BJ (cell line): ENCODE data around the gene NBEAL2. TPM values are rescaled to one million over a fixed set of nuclear protein-coding genes. Genes with fewer than 3 reads are reported as not detected.

ENCODE experiments used
- CTCF ChIA-PET: fragments of 350-600 bp; formaldehyde crosslinking; extraction: SDS; loops from one replicate; lab custom pipeline; 2021; ENCODE audit warnings: antibody characterized with exemption, inconsistent platforms; lab: Yijun Ruan, JAX
- POLR2A ChIA-PET: fragments of 300-600 bp; sonication (Branson Sonifier 250); formaldehyde crosslinking; extraction: SDS; loops from one replicate; lab custom pipeline; 2021; ENCODE audit warnings: antibody characterized with exemption; lab: Charles Lee
- DNase-seq: peaks from one replicate; pipeline ENCODE4 v3.0.0-alpha.2; 2011; ENCODE audit warnings: low read depth
- H3K27me3 ChIP-seq: 2 replicates; pipeline ENCODE4 v1.6.0; 2011; ENCODE audit warnings: low read length; ENCODE audit not compliant: control insufficient read depth, insufficient read depth
- H3K36me3 ChIP-seq: 2 replicates; pipeline ENCODE4 v1.5.1; 2011; ENCODE audit warnings: low read length; ENCODE audit not compliant: control insufficient read depth, insufficient read depth
- H3K4me3 ChIP-seq: 2 replicates; pipeline ENCODE4 v1.5.1; 2011; ENCODE audit warnings: low read depth, mild to moderate bottlenecking, control low read depth, low read length
- CTCF ChIP-seq: IDR thresholded peaks from 2 replicates; pipeline ENCODE4 v1.5.1; 2011; ENCODE audit warnings: low read depth, mild to moderate bottlenecking, control low read depth, inconsistent platforms, low read length, moderate library complexity; ENCODE audit not compliant: insufficient read depth
- polyA plus RNA-seq: library from polyadenylated mRNA; depleted of rRNA; stranded (reverse); fragments of >200 nt; gene quantifications from 2 replicates; pipeline ENCODE4 v1.2.3, GENCODE V29; 2011

The NBEAL2 gene
- polyA plus RNA-seq, 1 experiment = 5.1 TPM

GRCh38 chr3:46996689-46997452 is 17.4 kb downstream of the NBEAL2 start:
- Histone ChIP-seq H3K36me3 (peaks cover 2% of the 10 kb centered on the region; the same call in 1 of the 2 replicates), H3K27me3 (no peaks in the 10 kb centered on the region), H3K4me3 (no peak overlapping the region)
- no peak for DNase-seq
- TF ChIP-seq CTCF = no peak
- CTCF ChIA-PET = interaction anchor here (0.8 to 4.2 kb wide), 2 partner anchors 11 to 76 kb away, joined by 3 to 24 read pairs; no protein-coding TSS in a partner anchor
- POLR2A ChIA-PET = no interaction called here

- no peak overlapping the region for H3K4me3 ChIP-seq
- DNase-seq = no peak
- CTCF ChIA-PET = interaction anchor here (0.6 to 4.2 kb wide), 5 partner anchors 9 to 76 kb away, joined by 3 to 24 read pairs (median 4); no protein-coding TSS in a partner anchor
- peaks cover 2% of the 10 kb centered on the region; the same call in 1 of the 2 replicates for H3K36me3 ChIP-seq
- H3K27me3 ChIP-seq = no peaks in the 10 kb centered on the region
- no peak for TF ChIP-seq CTCF
- POLR2A ChIA-PET = no interaction called here
Observed at GRCh38 chr3:46997453-46998091, 18.1 kb downstream of the NBEAL2 start.

- TF ChIP-seq CTCF = peak; percentile 83
- Histone ChIP-seq H3K27me3 (no peaks in the 10 kb centered on the region), H3K4me3 (no peak overlapping the region), H3K36me3 (peaks cover 6% of the 10 kb centered on the region)
- POLR2A ChIA-PET = no interaction called here
- CTCF ChIA-PET = interaction anchor here (0.6 to 4.2 kb wide), 7 partner anchors 9 to 326 kb away, joined by 3 to 24 read pairs (median 3); no protein-coding TSS in a partner anchor
- no peak for DNase-seq
Observed at GRCh38 chr3:46998121-46998851, 18.8 kb downstream of the NBEAL2 start.

- TF ChIP-seq CTCF = no peak
- CTCF ChIA-PET = interaction anchor here (0.5 to 4.2 kb wide), 9 partner anchors 8 to 325 kb away, joined by 3 to 24 read pairs (median 4); partner anchors contain the start of gene NBEAL2
- DNase-seq = no peak
- Histone ChIP-seq H3K4me3 (no peak overlapping the region), H3K27me3 (no peaks in the 10 kb centered on the region), H3K36me3 (peaks cover 6% of the 10 kb centered on the region)
- POLR2A ChIA-PET = no interaction called here
Observed at GRCh38 chr3:46998852-46999515, 19.5 kb downstream of the NBEAL2 start.
